Epithelial cell of proximal tubule (primary cell): ENCODE data around the gene BCL2L1. TPM values are rescaled to one million over a fixed set of nuclear protein-coding genes. Genes with fewer than 3 reads are reported as not detected.

ENCODE experiments used
- DNase-seq: peaks from one replicate; pipeline ENCODE4 v3.0.0-alpha.2; 2011; ENCODE audit warnings: low read depth
- H3K4me3 ChIP-seq: 2 replicates; pipeline ENCODE4 v1.5.1; 2011; ENCODE audit warnings: low read depth, mild to moderate bottlenecking, low read length
- CTCF ChIP-seq: conservative IDR thresholded peaks from 2 replicates; pipeline ENCODE4 v1.5.1; 2012; ENCODE audit warnings: low read depth, mild to moderate bottlenecking, low read length
- total RNA-seq: library from RNA; depleted of rRNA; stranded (reverse); fragments of >200 nt; gene quantifications from 2 replicates; pipeline ENCODE4 v1.2.3, GENCODE V29; 2015

The BCL2L1 gene
- total RNA-seq, result 197 and 209 TPM in 2 replicates

GRCh38 chr20:31722257-31723068 is at the start of gene BCL2L1:
BCL2L1 (minus strand) TSS chr20:31722868; CDS start chr20:31722218, 650 bp downstream.
- TF ChIP-seq CTCF, result peak; percentile 78
- peak within 1 kb of the TSS; percentile 85 for H3K4me3 ChIP-seq
- no peak for DNase-seq

- no peak overlapping the region for H3K4me3 ChIP-seq
- no peak for DNase-seq
- no peak for TF ChIP-seq CTCF
These were observed 47.6 kb upstream of the BCL2L1 start for GRCh38 chr20:31770243-31770642.

- no peak overlapping the region for H3K4me3 ChIP-seq
- no peak for TF ChIP-seq CTCF
- DNase-seq, result no peak
These were observed 47.0 kb upstream of the BCL2L1 start for GRCh38 chr20:31769681-31770080.

- no peak for TF ChIP-seq CTCF
These were observed 45.1 kb upstream of the BCL2L1 start for GRCh38 chr20:31767805-31768204.

GRCh38 chr20:31764641-31765305 is 42.1 kb upstream of the BCL2L1 start:
- no peak for DNase-seq
- no peak for TF ChIP-seq CTCF
- H3K4me3 ChIP-seq, result no peak overlapping the region

More at GRCh38 chr20:31767805-31768204, 45.1 kb upstream of the BCL2L1 start:
- no peak overlapping the region for H3K4me3 ChIP-seq
- no peak for DNase-seq

- TF ChIP-seq CTCF, result no peak
- no peak for DNase-seq
- no peak overlapping the region for H3K4me3 ChIP-seq
These were observed 38.0 kb upstream of the BCL2L1 start for GRCh38 chr20:31760519-31761240.
